HEK293T (cell line): Measurements from ENCODE around the gene EIF4E2.

ENCODE experiments used
- BHLHE40 ChIP-seq: fragments of 450-650 bp; IDR thresholded peaks from 2 replicates; pipeline ENCODE4 v1.6.1; 2016; ENCODE audit warnings: mild to moderate bottlenecking, moderate library complexity, borderline replicate concordance
- ELF4 ChIP-seq: fragments of 450-650 bp; IDR thresholded peaks from 2 replicates; pipeline ENCODE4 v1.6.1; 2017; ENCODE audit warnings: antibody characterized with exemption
- FOXA1 ChIP-seq: fragments of 450-650 bp; IDR thresholded peaks from 2 replicates; pipeline ENCODE4 v1.6.1; 2016; ENCODE audit warnings: mild to moderate bottlenecking
- HDGF ChIP-seq: fragments of 450-650 bp; IDR thresholded peaks from 2 replicates; pipeline ENCODE4 v1.6.1; 2017; ENCODE audit warnings: antibody characterized with exemption, borderline replicate concordance
- L3MBTL2 ChIP-seq: fragments of 450-650 bp; conservative IDR thresholded peaks from 2 replicates; pipeline ENCODE4 v1.6.1; 2016; ENCODE audit warnings: mild to moderate bottlenecking
- LEF1 ChIP-seq: fragments of 450-650 bp; IDR thresholded peaks from 2 replicates; pipeline ENCODE4 v1.6.1; 2017; ENCODE audit warnings: mild to moderate bottlenecking, borderline replicate concordance
- NFRKB ChIP-seq: fragments of 450-650 bp; IDR thresholded peaks from 2 replicates; pipeline ENCODE4 v1.6.1; 2016; ENCODE audit warnings: mild to moderate bottlenecking, moderate library complexity
- PKNOX1 ChIP-seq: fragments of 450-650 bp; IDR thresholded peaks from 2 replicates; pipeline ENCODE4 v1.6.1; 2016
- SP1 ChIP-seq: fragments of 450-650 bp; IDR thresholded peaks from 2 replicates; pipeline ENCODE4 v1.6.1; 2017
- SUZ12 ChIP-seq: fragments of 450-650 bp; IDR thresholded peaks from 2 replicates; pipeline ENCODE4 v1.6.1; 2016; ENCODE audit warnings: mild to moderate bottlenecking
- TARDBP ChIP-seq: fragments of 450-650 bp; IDR thresholded peaks from 2 replicates; pipeline ENCODE4 v1.6.1; 2016
- ZNF384 ChIP-seq: fragments of 450-650 bp; IDR thresholded peaks from 2 replicates; pipeline ENCODE4 v1.6.1; 2016

GRCh38 chr2:232571026-232571474, 20.6 kb downstream of the EIF4E2 start:
- TF ChIP-seq NFRKB (no peak), LEF1 (no peak), SP1 (no peak), L3MBTL2 (no peak), BHLHE40 (no peak), FOXA1 (no peak), HDGF (no peak), SUZ12 (no peak), PKNOX1 (no peak), ZNF384 (no peak), TARDBP (no peak), ELF4 (no peak)
